Lung (tissue), 13 donors: ENCODE results near the gene SCN2B. TPM values are rescaled to one million over a fixed set of nuclear protein-coding genes. Genes with fewer than 3 reads are reported as not detected.

ENCODE experiments used
- ATAC-seq: fragments of 200-7000 bp; cut with Tn5 transposase; one replicate; pipeline ENCODE4 v1.9.1; 2020; ENCODE audit warnings: moderate number of reproducible peaks; ENCODE audit not compliant: insufficient read depth, low FRiP score
- DNase-seq, 3 donors: peaks; one replicate each; pipeline ENCODE4 v3.0.0-alpha.2; 2013 to 2017
- H3K27ac ChIP-seq, 2 donors: one replicate each; pipeline ENCODE4 v1.5.1; 2013; ENCODE audit warnings: mild to moderate bottlenecking in 2 of 2, moderate library complexity in 2 of 2, control low read depth in 1 of 2, inconsistent platforms in 1 of 2, low read depth in 1 of 2, low read length in 1 of 2
- H3K27me3 ChIP-seq, 3 donors: one replicate each; pipeline ENCODE4 v1.5.1; 2013; ENCODE audit warnings: low read length in 2 of 3; ENCODE audit not compliant: control insufficient read depth in 3 of 3, insufficient read depth in 3 of 3
- H3K36me3 ChIP-seq, 4 donors: one replicate each; pipeline ENCODE4 v1.5.1; 2013; ENCODE audit warnings: low read length in 4 of 4, mild to moderate bottlenecking in 1 of 4, moderate library complexity in 1 of 4; ENCODE audit not compliant: control insufficient read depth in 4 of 4, insufficient read depth in 4 of 4
- H3K4me1 ChIP-seq, 5 donors: one replicate each; pipeline ENCODE4 v1.5.1; 2013; ENCODE audit warnings: low read length in 5 of 5, mild to moderate bottlenecking in 2 of 5, moderate library complexity in 1 of 5; ENCODE audit not compliant: control insufficient read depth in 5 of 5, insufficient read depth in 5 of 5
- H3K4me3 ChIP-seq: one replicate; pipeline ENCODE4 v1.5.1; 2013; ENCODE audit warnings: mild to moderate bottlenecking, control low read depth, moderate library complexity
- H3K9ac ChIP-seq, 2 donors: one replicate each; pipeline ENCODE4 v1.5.1; 2013; ENCODE audit warnings: low read length in 2 of 2, control low read depth in 1 of 2; ENCODE audit not compliant: insufficient read depth in 1 of 2
- H3K9me3 ChIP-seq, 4 donors: one replicate each; pipeline ENCODE4 v1.5.1; 2013; ENCODE audit warnings: low read length in 3 of 4, mild to moderate bottlenecking in 1 of 4, moderate library complexity in 1 of 4; ENCODE audit not compliant: control insufficient read depth in 4 of 4, insufficient read depth in 3 of 4
- WGBS, 2 donors: extraction: QIAGEN DNeasy Blood & Tissue Kit; methylation state at CpG; one replicate each; pipeline ENCODE4 v1.1.7; 2013; 5-methylcytosine and 5-hydroxymethylcytosine counted together
- polyA plus RNA-seq, 2 donors: library from polyadenylated mRNA; stranded (reverse); fragments of 200-250 nt; gene quantifications; one replicate each; pipeline ENCODE4 v1.2.1, GENCODE V29; 2013
- small RNA-seq: library from RNA; depleted of rRNA; stranded (forward); fragments of <200 nt; gene quantifications from one replicate; pipeline ENCODE3, GENCODE V24; 2014; ENCODE audit warnings: low replicate concordance
- total RNA-seq, 2 donors: library from RNA; depleted of rRNA in 1 of 2; stranded (reverse); fragments of >200 nt in 1 of 2; gene quantifications; one replicate each; pipeline ENCODE4 v1.2.1, GENCODE V29; 2014 to 2021
- TF ChIP-seq, protein P1 (sequence below): IDR thresholded peaks from 2 replicates; pipeline ENCODE4 v1.5.1; 2012; ENCODE audit warnings: mild to moderate bottlenecking; ENCODE audit errors: control extremely low read depth, extremely low read depth
- donor health status: control.
- donor health status: control.
- donor health status: Bipolar disorder and iron deficiency.
- donor health status: healthy.
- donor health status: DM: yes; HTN: yes; CAD: no.

SCN2B gene
- total and polyA plus RNA-seq, 4 donors = 0.03 to 1.6 (median 0.62) TPM

GRCh38 chr11:118112711-118113430 is 63.6 kb downstream of the SCN2B start:
- no peak for ATAC-seq
- no peak overlapping the region for H3K9ac ChIP-seq
- DNase-seq = no peak
- no peaks in the 10 kb centered on the region for H3K9me3 ChIP-seq
- no peak overlapping the region for H3K4me3 ChIP-seq
- H3K27me3 ChIP-seq = no peaks in the 10 kb centered on the region
- H3K27ac ChIP-seq = no peak overlapping the region
- no peaks in the 10 kb centered on the region for H3K36me3 ChIP-seq
- WGBS, 2 donors = 89 to 94% methylated on average over 11 of the region's 11 CpGs
- H3K4me1 ChIP-seq = no peaks in the 10 kb centered on the region
- TF ChIP-seq, protein P1, sequence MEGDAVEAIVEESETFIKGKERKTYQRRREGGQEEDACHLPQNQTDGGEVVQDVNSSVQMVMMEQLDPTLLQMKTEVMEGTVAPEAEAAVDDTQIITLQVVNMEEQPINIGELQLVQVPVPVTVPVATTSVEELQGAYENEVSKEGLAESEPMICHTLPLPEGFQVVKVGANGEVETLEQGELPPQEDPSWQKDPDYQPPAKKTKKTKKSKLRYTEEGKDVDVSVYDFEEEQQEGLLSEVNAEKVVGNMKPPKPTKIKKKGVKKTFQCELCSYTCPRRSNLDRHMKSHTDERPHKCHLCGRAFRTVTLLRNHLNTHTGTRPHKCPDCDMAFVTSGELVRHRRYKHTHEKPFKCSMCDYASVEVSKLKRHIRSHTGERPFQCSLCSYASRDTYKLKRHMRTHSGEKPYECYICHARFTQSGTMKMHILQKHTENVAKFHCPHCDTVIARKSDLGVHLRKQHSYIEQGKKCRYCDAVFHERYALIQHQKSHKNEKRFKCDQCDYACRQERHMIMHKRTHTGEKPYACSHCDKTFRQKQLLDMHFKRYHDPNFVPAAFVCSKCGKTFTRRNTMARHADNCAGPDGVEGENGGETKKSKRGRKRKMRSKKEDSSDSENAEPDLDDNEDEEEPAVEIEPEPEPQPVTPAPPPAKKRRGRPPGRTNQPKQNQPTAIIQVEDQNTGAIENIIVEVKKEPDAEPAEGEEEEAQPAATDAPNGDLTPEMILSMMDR = no peak

Small RNA genes lying within 50 kb of the gene (small RNA-seq; reads per million reads assigned to genes)
- gene HSPE1P18 = not detected

Other genes starting within 250 kb of the SCN2B start
- gene TMPRSS13, start 247.2 kb downstream of the SCN2B start, total RNA-seq = 1 to 10 TPM; 9.4 TPM
- gene TMPRSS13, start 247.2 kb downstream of the SCN2B start, polyA plus RNA-seq = 1 to 10 TPM; 5.8 to 9.1 TPM
- gene IL10RA, start 190.2 kb downstream of the SCN2B start, total RNA-seq = 10 to 100 TPM; 15.4 to 41.1 TPM
- 10 to 100 TPM in 1 of 2 donors, 1 to 10 TPM in 1; 7.9 to 52.5 TPM for gene IL10RA, start 190.2 kb downstream of the SCN2B start, polyA plus RNA-seq
- 10 to 100 TPM in 1 of 2 donors, 1 to 10 TPM in 1; 4.8 to 10.1 TPM for gene TMPRSS4, start 99.6 kb downstream of the SCN2B start, total RNA-seq
- 1 to 10 TPM; 8.7 to 8.8 TPM for gene TMPRSS4, start 99.6 kb downstream of the SCN2B start, polyA plus RNA-seq
- gene SMIM35, start 89.7 kb downstream of the SCN2B start, total RNA-seq = under 1 TPM; 0.06 to 0.17 TPM
- gene SMIM35, start 89.7 kb downstream of the SCN2B start, polyA plus RNA-seq = under 1 TPM; 0.06 to 0.15 TPM
- gene SCN4B, start 23.8 kb downstream of the SCN2B start, total RNA-seq = 1 to 10 TPM; 3.1 to 5.2 TPM
- gene SCN4B, start 23.8 kb downstream of the SCN2B start, polyA plus RNA-seq = 1 to 10 TPM in 1 of 2 donors, under 1 TPM in 1; 0.95 to 1.5 TPM
- gene JAML, start 48.4 kb upstream of the SCN2B start, total RNA-seq = 10 to 100 TPM; 29.3 to 49.1 TPM
- gene JAML, start 48.4 kb upstream of the SCN2B start, polyA plus RNA-seq = 10 to 100 TPM; 34.4 to 36.5 TPM
- 10 to 100 TPM; 12.4 to 22.6 TPM for gene MPZL3, start 75.7 kb upstream of the SCN2B start, total RNA-seq
- gene MPZL3, start 75.7 kb upstream of the SCN2B start, polyA plus RNA-seq = 1 to 10 TPM; 7.7 to 9.9 TPM
- gene MPZL2, start 87.7 kb upstream of the SCN2B start, total RNA-seq = 100 to 1,000 TPM; 116 to 143 TPM
- 100 to 1,000 TPM in 1 of 2 donors, 10 to 100 TPM in 1; 87.2 to 120 TPM for gene MPZL2, start 87.7 kb upstream of the SCN2B start, polyA plus RNA-seq
- gene CD3E, start 128.1 kb upstream of the SCN2B start, total RNA-seq = 1 to 10 TPM; 4.4 to 5.3 TPM
- 1 to 10 TPM; 5.1 to 5.7 TPM for gene CD3E, start 128.1 kb upstream of the SCN2B start, polyA plus RNA-seq
- 1 to 10 TPM; 3.8 to 9.3 TPM for gene CD3D, start 166.1 kb upstream of the SCN2B start, total RNA-seq
- gene CD3D, start 166.1 kb upstream of the SCN2B start, polyA plus RNA-seq = 1 to 10 TPM; 8.0 to 9.9 TPM
- gene CD3G, start 167.7 kb upstream of the SCN2B start, total RNA-seq = 1 to 10 TPM; 1.5 to 2.7 TPM
- under 1 TPM; 0.55 to 0.73 TPM for gene CD3G, start 167.7 kb upstream of the SCN2B start, polyA plus RNA-seq
- gene UBE4A, start 183.0 kb upstream of the SCN2B start, total RNA-seq = 10 to 100 TPM; 37.5 to 53.2 TPM
- 10 to 100 TPM; 14.9 to 18.2 TPM for gene UBE4A, start 183.0 kb upstream of the SCN2B start, polyA plus RNA-seq
- 100 to 1,000 TPM in 1 of 2 donors, 10 to 100 TPM in 1; 50.4 to 143 TPM for gene ATP5MG, start 225.0 kb upstream of the SCN2B start, total RNA-seq
- gene ATP5MG, start 225.0 kb upstream of the SCN2B start, polyA plus RNA-seq = 100 to 1,000 TPM in 1 of 2 donors, 10 to 100 TPM in 1; 96.7 to 367 TPM